Endothelial cell of umbilical vein (primary cell): Measurements from ENCODE around the gene KCP. TPM values are rescaled to one million over a fixed set of nuclear protein-coding genes. Genes with fewer than 3 reads are reported as not detected.

Experiments used
- BruUV-seq: library from RNA; stranded (reverse); fragments of 400-500 nt; replicated peaks from 2 replicates; lab custom pipeline; 2021; lab: Mats Ljungman, UMichigan
- CTCF ChIA-PET: fragments of 300-600, 350-600 bp; sonication (Branson Sonifier 250); formaldehyde crosslinking; loops from one replicate; lab custom pipeline; 2021; ENCODE audit warnings: antibody characterized with exemption, inconsistent platforms; lab: Charles Lee
- POLR2A ChIA-PET: fragments of 300-600, 350-600 bp; sonication (Branson Sonifier 250); formaldehyde crosslinking; loops from one replicate; lab custom pipeline; 2021; ENCODE audit warnings: antibody characterized with exemption, inconsistent platforms; lab: Charles Lee
- DNase-seq: peaks from one replicate; pipeline ENCODE4 v3.0.0-alpha.2; 2011; ENCODE audit warnings: low read depth, low spot score
- FAIRE-seq: peaks from 2 replicates; lab custom pipeline; 2011; peaks lifted over from hg19 to GRCh38; lab: Jason Lieb, UNC
- H2AFZ ChIP-seq: 2 replicates; pipeline ENCODE4 v1.6.0; 2012; ENCODE audit warnings: low read depth, low read length, control low read depth, inconsistent platforms
- H3K27ac ChIP-seq: 2 replicates; pipeline ENCODE4 v1.5.1; 2011; ENCODE audit warnings: low read depth, mild to moderate bottlenecking, control low read depth, low read length, moderate library complexity; ENCODE audit not compliant: insufficient read depth
- H3K27me3 ChIP-seq, 2 experiments: 2 replicates each; pipeline versions ENCODE4 v1.6.0 to v1.6.1; 2011; ENCODE audit warnings: low read length in 2 of 2, mixed read lengths in 1 of 2; ENCODE audit not compliant: control insufficient read depth in 2 of 2, insufficient read depth in 2 of 2
- H3K36me3 ChIP-seq, 2 experiments: 2 replicates in 1 of 2; 3 replicates in 1 of 2; pipeline ENCODE4 v1.5.1; 2011; ENCODE audit warnings: low read length in 2 of 2, mild to moderate bottlenecking in 1 of 2, moderate library complexity in 1 of 2; ENCODE audit not compliant: control insufficient read depth in 2 of 2, insufficient read depth in 2 of 2; ENCODE audit errors: extremely low read depth in 1 of 2
- H3K4me1 ChIP-seq: 3 replicates; pipeline ENCODE4 v1.5.1; 2011; ENCODE audit warnings: mild to moderate bottlenecking, low read length; ENCODE audit not compliant: control insufficient read depth, insufficient read depth; ENCODE audit errors: extremely low read depth
- H3K4me2 ChIP-seq: 2 replicates; pipeline ENCODE4 v1.6.1; 2011; ENCODE audit warnings: low read length, control low read depth, mixed read lengths; ENCODE audit not compliant: insufficient read depth
- H3K4me3 ChIP-seq, 3 experiments: fragments of 200-600 bp in 1 of 3; sonication (generic), shearing (Covaris generic) in 1 of 3; replicated peaks in 1 of 3; 2 replicates each; pipeline ENCODE4 v1.5.1; 2011 to 2016; ENCODE audit warnings: control low read depth in 3 of 3, low read length in 3 of 3, mild to moderate bottlenecking in 2 of 3, inconsistent platforms in 1 of 3, low read depth in 1 of 3, moderate library complexity in 1 of 3; ENCODE audit not compliant: insufficient read depth in 1 of 3
- H3K79me2 ChIP-seq: 2 replicates; pipeline ENCODE4 v1.6.0; 2012; ENCODE audit warnings: low read length, inconsistent platforms; ENCODE audit not compliant: control insufficient read depth, insufficient read depth
- H3K9ac ChIP-seq: replicated peaks from 2 replicates; pipeline ENCODE3; 2011; ENCODE audit warnings: low read length, control low read depth; ENCODE audit not compliant: insufficient read depth; ENCODE audit errors: extremely low read depth
- H3K9me1 ChIP-seq: replicated peaks from 3 replicates; pipeline ENCODE4 v1.6.0; 2011; ENCODE audit warnings: mild to moderate bottlenecking, low read length; ENCODE audit not compliant: control insufficient read depth, insufficient read depth; ENCODE audit errors: extremely low read depth
- H3K9me3 ChIP-seq: replicated peaks from 2 replicates; pipeline ENCODE4 v1.5.1; 2012; ENCODE audit warnings: low read length, inconsistent platforms; ENCODE audit not compliant: control insufficient read depth, insufficient read depth
- H4K20me1 ChIP-seq: replicated peaks from 2 replicates; pipeline ENCODE3; 2011; ENCODE audit warnings: mild to moderate bottlenecking, low read length; ENCODE audit not compliant: control insufficient read depth, insufficient read depth; ENCODE audit errors: extremely low read depth
- EZH2 ChIP-seq: IDR thresholded peaks from 2 replicates; pipeline ENCODE4 v1.6.1; 2012; ENCODE audit warnings: borderline replicate concordance, low read depth, mild to moderate bottlenecking, moderate library complexity, low read length, inconsistent platforms; ENCODE audit not compliant: severe bottlenecking
- FOS ChIP-seq: IDR thresholded peaks from 2 replicates; pipeline ENCODE4 v1.6.1; 2011; ENCODE audit warnings: mild to moderate bottlenecking, low read length, moderate library complexity, borderline replicate concordance; ENCODE audit not compliant: insufficient read depth
- GATA2 ChIP-seq: IDR thresholded peaks from 2 replicates; pipeline ENCODE4 v1.7.0; 2011; ENCODE audit warnings: low read depth, mild to moderate bottlenecking, moderate library complexity, mixed read lengths, low read length; ENCODE audit not compliant: insufficient read length, insufficient read depth
- JUN ChIP-seq: IDR thresholded peaks from 2 replicates; pipeline ENCODE4 v1.6.1; 2011; ENCODE audit warnings: borderline replicate concordance, low read depth; ENCODE audit not compliant: insufficient read length, insufficient read depth
- MYC ChIP-seq: IDR thresholded peaks from one replicate; pipeline ENCODE4 v1.6.1; 2011; ENCODE audit warnings: mild to moderate bottlenecking, low read depth, low read length
- POLR2A ChIP-seq: IDR thresholded peaks from 2 replicates; pipeline ENCODE4 v1.6.1; 2012; ENCODE audit warnings: low read depth, mild to moderate bottlenecking, control low read depth, low read length
- POLR2AphosphoS5 ChIP-seq: IDR thresholded peaks from 2 replicates; pipeline ENCODE4 v1.6.1; 2012; ENCODE audit warnings: low read depth, mild to moderate bottlenecking, control low read depth, low read length, moderate library complexity; ENCODE audit not compliant: insufficient read depth
- dilution Hi-C: fragments of 300-500 bp; cut with MboI; formaldehyde crosslinking; loops from one replicate; pipeline ENCODE4 v1.15.0; 2019; ENCODE audit warnings: low sequenced_read_pairs; ENCODE audit not compliant: extremely low pct_ligation_motif_present
- intact Hi-C: fragments of 100-400 bp; cut with micrococcal nuclease; formaldehyde crosslinking; loops from one replicate; pipeline ENCODE4 v1.10.0; 2022
- polyA plus RNA-seq, 4 experiments: library from polyadenylated mRNA; depleted of rRNA in 3 of 4; stranded (reverse) in 3 of 4; unstranded in 1 of 4; fragments of >200 nt; gene quantifications; 2 replicates each; pipeline versions ENCODE4 v1.2.1 to v1.2.3, GENCODE V29; 2011 to 2012; ENCODE audit warnings: missing spikeins in 1 of 4
- total RNA-seq: library from RNA; stranded (reverse); gene quantifications from 2 replicates; pipeline ENCODE4 v1.2.3, GENCODE V29; 2021
- TF ChIP-seq, protein P1 (sequence below): IDR thresholded peaks from 2 replicates; pipeline ENCODE4 v1.6.1; 2011; ENCODE audit not compliant: insufficient read depth, insufficient read length
- TF ChIP-seq, protein P2 (sequence below), 2 donors: IDR thresholded peaks; 1 replicate in 1 of 2; 2 replicates in 1 of 2; pipeline ENCODE4 v1.5.1; 2011; ENCODE audit warnings: low read length in 2 of 2, mild to moderate bottlenecking in 2 of 2, moderate library complexity in 2 of 2, control low read depth in 1 of 2, inconsistent platforms in 1 of 2, low read depth in 1 of 2; ENCODE audit not compliant: insufficient read depth in 1 of 2; ENCODE audit errors: extremely low read depth in 1 of 2

The KCP gene
- total and polyA plus RNA-seq, 2 donors (not counting 3 experiments of a cell fraction or from before 2014, with no cell fraction given), result not detected

DNA sequence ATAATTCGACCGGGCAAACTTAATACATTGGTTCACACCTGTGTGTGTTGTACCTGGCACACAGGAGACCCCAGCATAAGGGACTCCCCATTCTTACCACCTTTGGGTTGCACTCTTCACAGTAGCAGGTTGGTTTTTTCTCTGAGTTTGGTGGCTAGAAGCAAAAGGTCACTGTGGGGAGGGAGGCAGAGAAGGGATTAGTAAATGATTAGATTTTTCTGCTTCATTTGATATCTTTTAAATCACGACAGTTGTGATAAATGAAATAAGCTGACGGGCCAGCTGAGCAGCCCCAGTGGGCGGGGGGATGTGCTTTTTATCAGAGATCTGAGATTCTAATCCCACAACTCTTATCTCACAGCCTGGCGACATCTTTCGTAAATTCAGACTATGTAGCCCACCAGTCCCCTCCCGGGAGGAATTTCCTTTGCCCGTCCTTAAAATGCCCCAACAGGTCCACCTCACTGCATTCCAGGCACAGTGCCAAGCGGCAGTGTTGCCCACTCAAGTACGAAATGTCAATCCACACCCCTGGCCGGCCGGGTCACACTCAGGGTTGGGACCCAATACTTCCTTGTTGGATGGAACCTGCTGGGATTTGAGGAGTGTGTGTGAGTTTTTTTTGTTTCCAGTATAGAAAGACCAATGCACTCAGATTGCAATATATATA, 10.5 kb upstream of the KCP start:
- ChIA-PET POLR2A (no interaction called here), CTCF (no interaction called here)
- dilution Hi-C loops (no loop called here), intact Hi-C loops (no loop called here)
- DNase-seq, result no peak
- Histone ChIP-seq H2AFZ (no peak overlapping the region), H3K9me1 (no peaks in the 10 kb centered on the region), H3K4me2 (no peak overlapping the region), H3K27me3 (peaks cover 27 to 33% of the 10 kb centered on the region in 2 experiments), H3K79me2 (no peaks in the 10 kb centered on the region), H4K20me1 (no peaks in the 10 kb centered on the region), H3K9me3 (no peaks in the 10 kb centered on the region), H3K9ac (no peak overlapping the region), H3K4me3 (no peak overlapping the region), H3K36me3 (no peaks in the 10 kb centered on the region), H3K4me1 (no peaks in the 10 kb centered on the region), H3K27ac (no peak overlapping the region)
- no TSS peak for BruUV-seq
- TF ChIP-seq, protein P1, sequence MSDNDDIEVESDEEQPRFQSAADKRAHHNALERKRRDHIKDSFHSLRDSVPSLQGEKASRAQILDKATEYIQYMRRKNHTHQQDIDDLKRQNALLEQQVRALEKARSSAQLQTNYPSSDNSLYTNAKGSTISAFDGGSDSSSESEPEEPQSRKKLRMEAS, result no peak
- no peak for TF ChIP-seq POLR2AphosphoS5
- no peak for TF ChIP-seq MYC
- no peak for TF ChIP-seq POLR2A
- TF ChIP-seq FOS, result no peak
- TF ChIP-seq, protein P2, sequence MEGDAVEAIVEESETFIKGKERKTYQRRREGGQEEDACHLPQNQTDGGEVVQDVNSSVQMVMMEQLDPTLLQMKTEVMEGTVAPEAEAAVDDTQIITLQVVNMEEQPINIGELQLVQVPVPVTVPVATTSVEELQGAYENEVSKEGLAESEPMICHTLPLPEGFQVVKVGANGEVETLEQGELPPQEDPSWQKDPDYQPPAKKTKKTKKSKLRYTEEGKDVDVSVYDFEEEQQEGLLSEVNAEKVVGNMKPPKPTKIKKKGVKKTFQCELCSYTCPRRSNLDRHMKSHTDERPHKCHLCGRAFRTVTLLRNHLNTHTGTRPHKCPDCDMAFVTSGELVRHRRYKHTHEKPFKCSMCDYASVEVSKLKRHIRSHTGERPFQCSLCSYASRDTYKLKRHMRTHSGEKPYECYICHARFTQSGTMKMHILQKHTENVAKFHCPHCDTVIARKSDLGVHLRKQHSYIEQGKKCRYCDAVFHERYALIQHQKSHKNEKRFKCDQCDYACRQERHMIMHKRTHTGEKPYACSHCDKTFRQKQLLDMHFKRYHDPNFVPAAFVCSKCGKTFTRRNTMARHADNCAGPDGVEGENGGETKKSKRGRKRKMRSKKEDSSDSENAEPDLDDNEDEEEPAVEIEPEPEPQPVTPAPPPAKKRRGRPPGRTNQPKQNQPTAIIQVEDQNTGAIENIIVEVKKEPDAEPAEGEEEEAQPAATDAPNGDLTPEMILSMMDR (IDR thresholded peaks at IDR 0.05; ENCODE audit: extremely low read depth in 1 of 2, insufficient read depth in 1 of 2, low read depth in 1 of 2, low read length in 2 of 2), result no peak
- TF ChIP-seq EZH2, result no peak
- no peak for TF ChIP-seq GATA2
- TF ChIP-seq JUN, result no peak
- FAIRE-seq, result no peak
